ENCODE data around the gene ZNF609. TPM values are rescaled to one million over a fixed set of nuclear protein-coding genes. Genes with fewer than 3 reads are reported as not detected.

Gene ZNF609
- total RNA-seq, 1 experiment from 2014 or later = 31.0 TPM

GRCh38 chr15:64645995-64646394 is 185.6 kb downstream of the ZNF609 start:
- H3K9me3 ChIP-seq (ENCODE audit: control insufficient read depth in 1 of 2, insufficient read depth in 1 of 2, low read depth in 1 of 2, low read length in 2 of 2) = no peaks in the 10 kb centered on the region
- 0 out of 4 replicates have a peak, but pooled peaks cover 0 to 6% of the 10 kb centered on the region in 2 experiments for H3K4me1 ChIP-seq (ENCODE audit: control insufficient read depth in 1 of 2, insufficient read depth in 2 of 2, low read length in 2 of 2)
- H2AFZ ChIP-seq (ENCODE audit: low read depth, low read length, poor library complexity, severe bottlenecking) = no peak overlapping the region
- no peaks in the 10 kb centered on the region for H3K27me3 ChIP-seq (ENCODE audit: insufficient read depth, low read length)
- no peak overlapping the region for H3K27ac ChIP-seq (ENCODE audit: low read depth, low read length)
- DNase-seq (ENCODE audit: low read depth, low spot score) = no peak
- H3K9me2 ChIP-seq (ENCODE audit: insufficient read depth) = no peaks in the 10 kb centered on the region
- H3K36me3 ChIP-seq (ENCODE audit: control insufficient read depth in 1 of 2, insufficient read depth in 2 of 2, low read length in 2 of 2) = no peaks in the 10 kb centered on the region
- no peak overlapping the region for H3K9ac ChIP-seq (ENCODE audit: low read length)
- H3K4me3 ChIP-seq (replicated peaks in 1 of 2; ENCODE audit: low read depth in 1 of 2, low read length in 2 of 2) = no peak overlapping the region
- H3K79me2 ChIP-seq (ENCODE audit: insufficient read depth, low read length) = no peaks in the 10 kb centered on the region; the same call in 1 of the 2 replicates
- ChIA-PET RAD21 (ENCODE audit: low non-redundant PET in 1 of 2, low total read pairs in 2 of 2, uncharacterized antibody in 2 of 2, unreplicated experiment in 2 of 2) (no interaction called here), POLR2A (no interaction called here), CTCF (no interaction called here)
- ATAC-seq = no peak
- no peak for TF ChIP-seq ELF1 (IDR thresholded peaks at IDR 0.05; ENCODE audit: borderline replicate concordance, low read depth)
- no peak for TF ChIP-seq SP1 (IDR thresholded peaks at IDR 0.05; ENCODE audit: low read depth)
- no peak for TF ChIP-seq SIN3A (IDR thresholded peaks at IDR 0.05; ENCODE audit: low read depth)
- TF ChIP-seq EZH2phosphoT487 (IDR thresholded peaks at IDR 0.05; ENCODE audit: borderline replicate concordance) = no peak
- TF ChIP-seq EZH2 (IDR thresholded peaks at IDR 0.05) = no peak
- no peak for TF ChIP-seq POLR2AphosphoS5 (IDR thresholded peaks at IDR 0.05; ENCODE audit: low read depth, low read length)
- no peak for TF ChIP-seq CTCF (IDR thresholded peaks at IDR 0.05 in 2 of 3, conservative IDR thresholded peaks at IDR 0.05 in 1 of 3; ENCODE audit: borderline replicate concordance in 1 of 3, insufficient read depth in 1 of 3, low read depth in 2 of 3, low read length in 2 of 3)
- TF ChIP-seq SRF (IDR thresholded peaks at IDR 0.05; ENCODE audit: low read depth) = no peak
- TF ChIP-seq TCF7L2 (IDR thresholded peaks at IDR 0.05; ENCODE audit: borderline replicate concordance, extremely low read depth, insufficient read depth, insufficient read length) = no peak
- no peak for TF ChIP-seq ZBTB33 (IDR thresholded peaks at IDR 0.05; ENCODE audit: extremely low read depth, insufficient replicate concordance, low read length)
- TF ChIP-seq CBX3 (IDR thresholded peaks at IDR 0.05; ENCODE audit: low read depth) = no peak
- no peak for TF ChIP-seq RAD21 (IDR thresholded peaks at IDR 0.05; ENCODE audit: low read depth)
- no peak for TF ChIP-seq ZFX (IDR thresholded peaks at IDR 0.05)
- no peaks in the 10 kb centered on the region; the same call in 1 of the 2 replicates for H4K20me1 ChIP-seq (ENCODE audit: insufficient read depth)
- intact Hi-C loops (cut with micrococcal nuclease) = no loop called here
- no TSS peak for BruUV-seq (replicated peaks)
- no peak overlapping the region for H3K4me2 ChIP-seq (ENCODE audit: low read length)
